Left kidney (tissue), 2 donors: ENCODE results near the gene FPGT. TPM values are rescaled to one million over a fixed set of nuclear protein-coding genes. Genes with fewer than 3 reads are reported as not detected.
"Not testable (repeated sequence)": the region's sequence is repeated elsewhere in the genome, so short reads cannot be mapped to it uniquely, and the experiment has no call there.

Experiments used
- DNase-seq: peaks from one replicate; pipeline ENCODE4 v3.0.0-alpha.2; 2013
- polyA plus RNA-seq: library from polyadenylated mRNA; unstranded; fragments of 120-200 nt; gene quantifications from one replicate; pipeline ENCODE4 v1.2.1, GENCODE V29; 2013; ENCODE audit not compliant: insufficient read length

The FPGT gene
- polyA plus RNA-seq, 1 donor = 32.5 TPM

DNA sequence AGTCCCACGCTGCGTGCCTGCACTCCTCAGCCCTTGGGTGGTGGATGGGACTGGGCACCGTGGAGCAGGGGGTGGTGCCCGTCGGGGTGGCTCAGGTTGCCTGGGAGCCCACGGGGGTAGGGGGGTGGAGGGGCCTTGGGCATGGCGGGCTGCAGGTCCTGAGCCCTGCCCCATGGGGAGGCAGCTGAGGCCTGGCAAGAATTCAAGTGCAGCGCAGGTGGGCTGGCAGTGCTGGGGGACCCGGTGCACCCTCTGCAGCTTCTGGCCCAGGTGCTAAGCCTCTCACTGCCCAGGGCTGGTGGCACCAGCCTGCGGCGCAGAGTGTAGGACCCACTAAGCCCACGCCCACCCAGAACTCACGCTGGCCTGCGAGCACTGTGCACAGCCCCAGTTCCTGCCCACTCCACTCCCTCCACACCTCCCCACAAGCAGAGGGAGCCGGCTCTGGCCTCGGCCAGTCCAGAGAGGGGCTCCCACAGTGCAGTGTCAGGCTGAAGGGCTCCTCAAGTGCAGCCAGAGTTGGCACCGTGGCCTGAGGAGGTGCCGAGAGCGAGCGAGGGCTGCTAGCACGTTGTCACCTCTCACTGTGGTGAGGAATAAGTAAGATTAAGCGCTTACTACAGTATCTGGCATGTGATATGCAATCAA lies 50.0 kb downstream of the FPGT start:
- DNase-seq = no peak

DNA sequence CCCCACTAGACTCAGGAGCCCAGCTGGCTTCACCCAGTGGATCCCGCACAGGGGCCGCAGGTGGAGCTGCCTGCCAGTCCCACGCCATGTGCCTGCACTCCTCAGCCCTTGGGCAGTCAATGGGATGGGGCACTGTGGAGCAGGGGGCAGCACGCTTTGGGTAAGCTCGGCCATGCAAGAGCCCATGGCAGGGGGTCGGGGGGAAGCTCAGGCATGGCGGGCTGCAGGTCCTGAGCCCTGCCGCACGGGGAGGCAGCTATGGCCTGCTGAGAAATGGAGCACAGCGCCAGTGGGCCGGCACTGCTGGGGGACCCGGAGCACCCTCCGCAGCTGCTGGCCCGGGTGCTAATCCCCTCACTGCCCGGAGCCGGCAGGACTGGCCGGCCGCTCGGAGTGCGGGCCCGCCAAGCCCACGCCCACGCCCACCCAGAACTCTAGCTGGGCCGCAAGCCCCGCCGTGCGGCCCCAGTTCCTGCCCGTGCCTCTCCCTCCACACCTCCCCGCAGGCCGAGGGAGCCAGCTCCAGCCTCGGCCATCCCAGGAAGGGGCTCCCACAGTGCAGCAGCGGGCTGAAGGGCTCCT lies 55.3 kb downstream of the FPGT start:
- DNase-seq = not testable (repeated sequence)

Other genes with a start within 250 kb of the FPGT start
- 5.7 TPM for gene LRRIQ3, start 66 bp upstream of the FPGT start, polyA plus RNA-seq
- gene TNNI3K, start 37.1 kb downstream of the FPGT start, polyA plus RNA-seq = 2.6 TPM